Neural progenitor cell (in vitro differentiated cells): ENCODE data around the gene ARSD. TPM values are rescaled to one million over a fixed set of nuclear protein-coding genes. Genes with fewer than 3 reads are reported as not detected.

Experiments used
- DNase-seq: peaks from one replicate; pipeline ENCODE4 v3.0.0-alpha.2; 2016; ENCODE audit warnings: low spot score
- H2AFZ ChIP-seq: fragments of 200-600 bp; sonication (generic); replicated peaks from 2 replicates; pipeline ENCODE4 v1.6.1; 2016; ENCODE audit warnings: antibody characterized with exemption
- H3F3A ChIP-seq: fragments of 200-600 bp; sonication (generic); 2 replicates; pipeline ENCODE4 v1.6.1; 2016; ENCODE audit warnings: antibody characterized with exemption, low read depth
- H3K27ac ChIP-seq: fragments of 200-600 bp; sonication (generic); 2 replicates; pipeline ENCODE4 v1.5.1; 2016; ENCODE audit warnings: mild to moderate bottlenecking
- H3K27me3 ChIP-seq: fragments of 200-600 bp; sonication (generic); 2 replicates; pipeline ENCODE4 v1.6.1; 2016; ENCODE audit warnings: mild to moderate bottlenecking, moderate library complexity
- H3K36me3 ChIP-seq: fragments of 200-600 bp; sonication (generic); 2 replicates; pipeline ENCODE4 v1.5.1; 2016
- H3K4me1 ChIP-seq: fragments of 200-600 bp; sonication (generic); 2 replicates; pipeline ENCODE4 v1.6.1; 2016; ENCODE audit warnings: mixed run types
- H3K4me2 ChIP-seq: fragments of 200-600 bp; sonication (generic); 2 replicates; pipeline ENCODE4 v1.6.1; 2016
- H3K4me3 ChIP-seq: fragments of 200-600 bp; sonication (generic); 2 replicates; pipeline ENCODE4 v1.5.1; 2016
- H3K79me2 ChIP-seq: fragments of 200-600 bp; sonication (generic); 2 replicates; pipeline ENCODE4 v1.6.1; 2016; ENCODE audit warnings: low read depth
- H3K9ac ChIP-seq: fragments of 200-600 bp; sonication (generic); 2 replicates; pipeline ENCODE4 v1.6.1; 2016
- H3K9me3 ChIP-seq: fragments of 200-600 bp; sonication (generic); 2 replicates; pipeline ENCODE4 v1.5.1; 2016; ENCODE audit warnings: low read depth
- H4K20me1 ChIP-seq: fragments of 200-600 bp; sonication (generic); 2 replicates; pipeline ENCODE4 v1.6.1; 2016; ENCODE audit warnings: low read depth
- H3K27ac Mint-ChIP-seq: 3 replicates; pipeline ENCODE4 v1.8.0; 2021; ENCODE audit warnings: mixed read lengths
- H3K27me3 Mint-ChIP-seq: 2 replicates; pipeline ENCODE4 v1.8.0; 2022; ENCODE audit warnings: low read depth, mild to moderate bottlenecking, inconsistent platforms, moderate library complexity, mixed read lengths; ENCODE audit not compliant: insufficient read depth
- H3K36me3 Mint-ChIP-seq: 3 replicates; pipeline ENCODE4 v1.8.0; 2021; ENCODE audit warnings: mixed read lengths
- H3K4me1 Mint-ChIP-seq: 3 replicates; pipeline ENCODE4 v1.8.0; 2021; ENCODE audit warnings: mixed read lengths
- H3K4me3 Mint-ChIP-seq: 3 replicates; pipeline ENCODE4 v1.8.0; 2021; ENCODE audit warnings: mild to moderate bottlenecking, moderate library complexity, mixed read lengths
- H3K9me3 Mint-ChIP-seq: 3 replicates; pipeline ENCODE4 v1.8.0; 2020; ENCODE audit warnings: mixed read lengths
- CTCF ChIP-seq: fragments of 200-600 bp; sonication (generic); IDR thresholded peaks from 2 replicates; pipeline ENCODE4 v1.5.1; 2017; ENCODE audit warnings: antibody characterized with exemption, mild to moderate bottlenecking
- EZH2 ChIP-seq: fragments of 200-600 bp; sonication (generic); IDR thresholded peaks from 2 replicates; pipeline ENCODE4 v1.6.1; 2017; ENCODE audit warnings: antibody characterized with exemption, mild to moderate bottlenecking, moderate library complexity
- EZH2phosphoT487 ChIP-seq: fragments of 200-600 bp; sonication (generic); IDR thresholded peaks from 2 replicates; pipeline ENCODE4 v1.6.1; 2017; ENCODE audit warnings: antibody characterized with exemption
- total RNA-seq: library from RNA; depleted of rRNA; stranded (reverse); fragments of >200 nt; gene quantifications from 2 replicates; pipeline ENCODE4 v1.2.3, GENCODE V29; 2015; ENCODE audit warnings: low replicate concordance

The ARSD gene
- total RNA-seq, 1 donor from 2014 or later: 4.3 TPM

- H3K27ac ChIP-seq: no peak overlapping the region
- no peaks in the 10 kb centered on the region for H3K9me3 ChIP-seq
- no peaks in the 10 kb centered on the region for H3F3A ChIP-seq
- peaks cover 13% of the 10 kb centered on the region for H3K9me3 Mint-ChIP-seq
- H3K36me3 Mint-ChIP-seq: peaks cover 47% of the 10 kb centered on the region
- no peaks in the 10 kb centered on the region for H3K4me1 Mint-ChIP-seq
- H3K9ac ChIP-seq: no peak overlapping the region
- peaks cover 3% of the 10 kb centered on the region for H3K27me3 Mint-ChIP-seq
- no peak overlapping the region for H2AFZ ChIP-seq
- H3K4me3 Mint-ChIP-seq: no peak overlapping the region
- no peaks in the 10 kb centered on the region for H3K79me2 ChIP-seq
- H3K4me1 ChIP-seq: no peaks in the 10 kb centered on the region
- H3K27me3 ChIP-seq: no peaks in the 10 kb centered on the region
- DNase-seq: peak; percentile 50
- H3K36me3 ChIP-seq: peaks cover 3% of the 10 kb centered on the region
- no peak for TF ChIP-seq EZH2
- TF ChIP-seq CTCF: peak; percentile 67
- no peak for TF ChIP-seq EZH2phosphoT487
- H3K4me2 ChIP-seq: no peak overlapping the region
- no peaks in the 10 kb centered on the region for H4K20me1 ChIP-seq
- H3K27ac Mint-ChIP-seq: no peak overlapping the region
- H3K4me3 ChIP-seq: no peak overlapping the region
Observed at GRCh38 chrX:2875798-2876399, 53.2 kb downstream of the ARSD start.

GRCh38 chrX:2875136-2875481, 54.0 kb downstream of the ARSD start:
- H3K36me3 ChIP-seq: peaks cover 3% of the 10 kb centered on the region
- Mint-ChIP-seq H3K9me3 (peaks cover 12% of the 10 kb centered on the region), H3K36me3 (peaks cover 47% of the 10 kb centered on the region), H3K4me1 (no peaks in the 10 kb centered on the region), H3K27ac (no peak overlapping the region), H3K27me3 (peaks cover 3% of the 10 kb centered on the region), H3K4me3 (no peak overlapping the region)
- H3K4me3 ChIP-seq: no peak overlapping the region
- TF ChIP-seq EZH2 (no peak), EZH2phosphoT487 (no peak), CTCF (no peak)
- no peaks in the 10 kb centered on the region for H3K4me1 ChIP-seq
- H2AFZ ChIP-seq: no peak overlapping the region
- H4K20me1 ChIP-seq: no peaks in the 10 kb centered on the region
- H3K9ac ChIP-seq: no peak overlapping the region
- no peaks in the 10 kb centered on the region for H3K9me3 ChIP-seq
- DNase-seq: no peak
- no peaks in the 10 kb centered on the region for H3K79me2 ChIP-seq
- H3K27ac ChIP-seq: no peak overlapping the region
- H3K27me3 ChIP-seq: no peaks in the 10 kb centered on the region
- no peak overlapping the region for H3K4me2 ChIP-seq
- no peaks in the 10 kb centered on the region for H3F3A ChIP-seq

- Mint-ChIP-seq H3K36me3 (peaks cover 47% of the 10 kb centered on the region), H3K27me3 (peaks cover 3% of the 10 kb centered on the region), H3K27ac (no peak overlapping the region), H3K4me3 (no peak overlapping the region), H3K4me1 (no peaks in the 10 kb centered on the region), H3K9me3 (peaks cover 15% of the 10 kb centered on the region)
- DNase-seq: no peak
- Histone ChIP-seq H3K9ac (no peak overlapping the region), H3K27ac (no peak overlapping the region), H3K36me3 (peaks cover 3% of the 10 kb centered on the region), H3K4me2 (no peak overlapping the region), H2AFZ (no peak overlapping the region), H3K4me3 (no peak overlapping the region), H3K4me1 (no peaks in the 10 kb centered on the region), H3K79me2 (no peaks in the 10 kb centered on the region), H3K9me3 (no peaks in the 10 kb centered on the region), H4K20me1 (no peaks in the 10 kb centered on the region), H3F3A (no peaks in the 10 kb centered on the region), H3K27me3 (no peaks in the 10 kb centered on the region)
- TF ChIP-seq EZH2phosphoT487 (no peak), EZH2 (no peak), CTCF (no peak)
Observed at GRCh38 chrX:2874222-2875135, 54.7 kb downstream of the ARSD start.
